ENCODE results near the gene MAEA.
"Not testable (repeated sequence)": the region's sequence is repeated elsewhere in the genome, so short reads cannot be mapped to it uniquely, and the experiment has no call there.

MAEA gene

GRCh38 chr4:1291996-1292702 lies 2.5 kb downstream of the MAEA start:
- ATAC-seq, result no peak

GRCh38 chr4:1292703-1293011 lies 3.0 kb downstream of the MAEA start:
- ATAC-seq, result not testable (repeated sequence)

More at GRCh38 chr4:1291996-1292702, 2.5 kb downstream of the MAEA start:
- TF ChIP-seq ISL1 (CRISPR knock-in tag; IDR thresholded peaks at IDR 0.05) (no peak), BACH2 (CRISPR knock-in tag; IDR thresholded peaks at IDR 0.05; ENCODE audit: borderline replicate concordance) (no peak), CSDC2 (CRISPR knock-in tag; IDR thresholded peaks at IDR 0.05) (no peak), PATZ1 (CRISPR knock-in tag; IDR thresholded peaks at IDR 0.05; ENCODE audit: borderline replicate concordance) (no peak)

- TF ChIP-seq PATZ1 (CRISPR knock-in tag; IDR thresholded peaks at IDR 0.05; ENCODE audit: borderline replicate concordance) (no peak), ESRRG (CRISPR knock-in tag; IDR thresholded peaks at IDR 0.05) (no peak), ZC3H10 (CRISPR knock-in tag; IDR thresholded peaks at IDR 0.05) (no peak), TCF4 (CRISPR knock-in tag; IDR thresholded peaks at IDR 0.05; ENCODE audit: borderline replicate concordance) (no peak), OSR1 (CRISPR knock-in tag; IDR thresholded peaks at IDR 0.05) (no peak), CREB5 (CRISPR knock-in tag; IDR thresholded peaks at IDR 0.05; ENCODE audit: low read depth) (no peak), PPARA (CRISPR knock-in tag; IDR thresholded peaks at IDR 0.05; ENCODE audit: borderline replicate concordance) (no peak), ZFP3 (CRISPR knock-in tag; IDR thresholded peaks at IDR 0.05) (no peak), TOX (CRISPR knock-in tag; IDR thresholded peaks at IDR 0.05; ENCODE audit: borderline replicate concordance) (no peak), ZFP30 (CRISPR knock-in tag; IDR thresholded peaks at IDR 0.05) (no peak), CSRNP3 (CRISPR knock-in tag; IDR thresholded peaks at IDR 0.05) (no peak), CSDC2 (CRISPR knock-in tag; IDR thresholded peaks at IDR 0.05) (no peak), ZNF70 (CRISPR knock-in tag; IDR thresholded peaks at IDR 0.05) (no peak), RARB (CRISPR knock-in tag; IDR thresholded peaks at IDR 0.05) (no peak), BACH2 (CRISPR knock-in tag; IDR thresholded peaks at IDR 0.05; ENCODE audit: borderline replicate concordance) (no peak), GLIS3 (CRISPR knock-in tag; IDR thresholded peaks at IDR 0.05) (no peak), ZNF565 (CRISPR knock-in tag; conservative IDR thresholded peaks at IDR 0.05; ENCODE audit: low read depth) (no peak), ISL1 (CRISPR knock-in tag; IDR thresholded peaks at IDR 0.05) (no peak), ARNTL (CRISPR knock-in tag; IDR thresholded peaks at IDR 0.05; ENCODE audit: borderline replicate concordance, low read depth) (no peak)
- no peak for ATAC-seq
Observed at GRCh38 chr4:1293531-1293941, 3.8 kb downstream of the MAEA start.

GRCh38 chr4:1293991-1294390 lies 4.3 kb downstream of the MAEA start:
- no peak for ATAC-seq
- TF ChIP-seq ZC3H10 (CRISPR knock-in tag; IDR thresholded peaks at IDR 0.05), result no peak
- TF ChIP-seq PPARA (CRISPR knock-in tag; IDR thresholded peaks at IDR 0.05; ENCODE audit: borderline replicate concordance), result no peak
- no peak for TF ChIP-seq PATZ1 (CRISPR knock-in tag; IDR thresholded peaks at IDR 0.05; ENCODE audit: borderline replicate concordance)
- no peak for TF ChIP-seq OSR1 (CRISPR knock-in tag; IDR thresholded peaks at IDR 0.05)
- no peak for TF ChIP-seq POU6F1 (CRISPR knock-in tag; IDR thresholded peaks at IDR 0.05; ENCODE audit: borderline replicate concordance, low read depth)
- no peak for TF ChIP-seq ZFP3 (CRISPR knock-in tag; IDR thresholded peaks at IDR 0.05)
- TF ChIP-seq TCF4 (CRISPR knock-in tag; IDR thresholded peaks at IDR 0.05; ENCODE audit: borderline replicate concordance), result no peak
- TF ChIP-seq TOX (CRISPR knock-in tag; IDR thresholded peaks at IDR 0.05; ENCODE audit: borderline replicate concordance), result no peak
- TF ChIP-seq CREB5 (CRISPR knock-in tag; IDR thresholded peaks at IDR 0.05; ENCODE audit: low read depth), result no peak
- no peak for TF ChIP-seq BACH2 (CRISPR knock-in tag; IDR thresholded peaks at IDR 0.05; ENCODE audit: borderline replicate concordance)
- TF ChIP-seq SNAI2 (CRISPR knock-in tag; IDR thresholded peaks at IDR 0.05), result no peak
- TF ChIP-seq ZNF70 (CRISPR knock-in tag; IDR thresholded peaks at IDR 0.05), result no peak

Measured in SK-N-SH treated with all-trans-retinoic acid at 6 μM for 48 hours (cell line).